Epithelial cell of esophagus (primary cell): ENCODE measurements around the gene BASP1.

ENCODE experiments used
- DNase-seq: peaks from one replicate; pipeline ENCODE4 v3.0.0; 2010; ENCODE audit warnings: low read depth
- H3K4me3 ChIP-seq: 2 replicates; pipeline ENCODE4 v1.5.1; 2011; ENCODE audit warnings: mild to moderate bottlenecking, low read length, control low read depth
- TF ChIP-seq, protein P1 (sequence below): IDR thresholded peaks from 2 replicates; pipeline ENCODE4 v1.5.1; 2011; ENCODE audit warnings: low read depth, mild to moderate bottlenecking, low read length, control low read depth, inconsistent platforms; ENCODE audit not compliant: insufficient read depth; ENCODE audit errors: missing control alignments

BASP1 gene

GRCh38 chr5:17192191-17192590 lies 25.2 kb upstream of the BASP1 start:
- TF ChIP-seq, protein P1, sequence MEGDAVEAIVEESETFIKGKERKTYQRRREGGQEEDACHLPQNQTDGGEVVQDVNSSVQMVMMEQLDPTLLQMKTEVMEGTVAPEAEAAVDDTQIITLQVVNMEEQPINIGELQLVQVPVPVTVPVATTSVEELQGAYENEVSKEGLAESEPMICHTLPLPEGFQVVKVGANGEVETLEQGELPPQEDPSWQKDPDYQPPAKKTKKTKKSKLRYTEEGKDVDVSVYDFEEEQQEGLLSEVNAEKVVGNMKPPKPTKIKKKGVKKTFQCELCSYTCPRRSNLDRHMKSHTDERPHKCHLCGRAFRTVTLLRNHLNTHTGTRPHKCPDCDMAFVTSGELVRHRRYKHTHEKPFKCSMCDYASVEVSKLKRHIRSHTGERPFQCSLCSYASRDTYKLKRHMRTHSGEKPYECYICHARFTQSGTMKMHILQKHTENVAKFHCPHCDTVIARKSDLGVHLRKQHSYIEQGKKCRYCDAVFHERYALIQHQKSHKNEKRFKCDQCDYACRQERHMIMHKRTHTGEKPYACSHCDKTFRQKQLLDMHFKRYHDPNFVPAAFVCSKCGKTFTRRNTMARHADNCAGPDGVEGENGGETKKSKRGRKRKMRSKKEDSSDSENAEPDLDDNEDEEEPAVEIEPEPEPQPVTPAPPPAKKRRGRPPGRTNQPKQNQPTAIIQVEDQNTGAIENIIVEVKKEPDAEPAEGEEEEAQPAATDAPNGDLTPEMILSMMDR = no peak
- DNase-seq = no peak
- no peak overlapping the region for H3K4me3 ChIP-seq

DNA sequence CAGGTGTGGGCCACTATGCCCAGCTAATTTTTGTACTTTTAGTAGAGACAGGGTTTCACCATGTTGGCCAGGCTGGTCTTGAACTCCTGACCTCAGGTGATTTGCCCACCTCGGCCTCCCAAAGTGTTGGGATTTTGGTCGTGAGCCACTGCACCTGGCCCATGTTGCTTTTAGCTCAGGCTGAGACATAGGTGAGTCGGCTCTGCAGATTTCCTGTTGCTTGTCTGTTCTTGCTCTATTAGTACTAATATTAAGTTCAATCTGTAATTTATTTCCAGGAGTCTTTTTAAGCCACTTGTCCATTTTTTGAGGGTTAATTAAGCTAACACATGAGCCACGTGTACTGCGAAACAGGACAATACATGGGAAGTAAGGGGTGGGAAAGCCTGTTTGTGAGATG lies 21.4 kb upstream of the BASP1 start:
- TF ChIP-seq, protein P1 = no peak
- H3K4me3 ChIP-seq = no peak overlapping the region
- DNase-seq = peak; percentile 59

DNA sequence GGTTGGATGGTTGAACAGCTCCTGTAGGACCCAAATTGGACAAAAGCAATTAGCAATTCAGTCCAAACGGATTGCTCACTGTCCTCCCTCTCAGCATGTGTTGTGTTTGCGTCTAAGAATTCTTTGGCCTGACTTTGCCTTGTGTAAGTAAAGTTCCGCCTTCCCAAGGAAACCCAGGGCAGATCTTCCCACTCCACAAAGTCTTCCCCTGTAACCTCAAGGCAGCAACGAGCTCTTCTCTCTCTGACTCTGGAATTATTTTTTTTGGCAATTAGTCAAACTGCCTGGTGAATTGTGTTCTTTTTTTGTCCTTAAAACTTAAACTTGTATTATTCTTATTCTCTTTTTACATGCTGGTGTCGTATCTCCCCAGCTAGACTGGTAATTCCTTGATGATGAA lies 20.7 kb upstream of the BASP1 start:
- no peak for DNase-seq
- H3K4me3 ChIP-seq = no peak overlapping the region
- TF ChIP-seq, protein P1 = no peak

DNA sequence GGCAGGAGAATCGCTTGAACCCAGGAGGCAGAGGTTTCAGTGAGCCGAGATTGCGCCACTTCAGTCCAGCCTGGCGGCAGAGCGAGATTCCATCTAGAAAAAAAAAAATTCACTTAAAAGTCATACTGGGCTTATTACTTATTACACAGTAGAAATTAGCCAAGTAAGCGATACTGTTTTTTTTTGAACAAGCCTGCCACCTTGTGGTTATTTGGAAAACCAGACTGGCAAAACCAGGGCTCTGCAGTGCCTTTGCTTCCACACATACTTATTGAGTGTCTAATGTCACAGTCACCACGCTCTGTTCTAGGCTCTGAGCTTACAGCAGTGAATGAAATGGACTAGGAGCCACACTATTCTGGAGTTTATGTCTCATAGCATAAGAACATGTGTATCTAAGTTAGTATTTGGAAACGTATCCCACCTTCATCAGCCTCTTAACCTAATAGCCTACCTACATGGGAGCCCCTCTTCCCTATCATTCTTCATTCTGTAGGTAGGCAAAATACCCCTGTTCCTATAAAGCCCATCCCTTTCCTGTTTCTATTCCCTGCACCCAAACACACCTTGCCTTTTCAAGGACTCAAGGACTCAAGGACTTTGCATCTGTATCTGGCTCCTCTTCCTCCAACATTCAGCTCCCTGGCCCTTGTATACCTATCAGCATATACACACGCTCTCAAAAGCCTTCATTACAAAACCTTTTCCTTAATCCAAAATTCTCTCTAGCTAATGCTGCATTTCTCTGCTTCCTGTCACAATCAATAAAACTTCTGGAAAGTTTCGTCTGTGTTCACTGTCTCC lies 13.9 kb upstream of the BASP1 start:
- no peak overlapping the region for H3K4me3 ChIP-seq
- TF ChIP-seq, protein P1 = peak; percentile 75
- DNase-seq = peak; percentile 82

GRCh38 chr5:17204133-17204489 lies 13.3 kb upstream of the BASP1 start:
- no peak for DNase-seq
- no peak overlapping the region for H3K4me3 ChIP-seq
- TF ChIP-seq, protein P1 = no peak

GRCh38 chr5:17206021-17206420 lies 11.4 kb upstream of the BASP1 start:
- TF ChIP-seq, protein P1 = no peak
- H3K4me3 ChIP-seq = no peak overlapping the region
- DNase-seq = no peak

DNA sequence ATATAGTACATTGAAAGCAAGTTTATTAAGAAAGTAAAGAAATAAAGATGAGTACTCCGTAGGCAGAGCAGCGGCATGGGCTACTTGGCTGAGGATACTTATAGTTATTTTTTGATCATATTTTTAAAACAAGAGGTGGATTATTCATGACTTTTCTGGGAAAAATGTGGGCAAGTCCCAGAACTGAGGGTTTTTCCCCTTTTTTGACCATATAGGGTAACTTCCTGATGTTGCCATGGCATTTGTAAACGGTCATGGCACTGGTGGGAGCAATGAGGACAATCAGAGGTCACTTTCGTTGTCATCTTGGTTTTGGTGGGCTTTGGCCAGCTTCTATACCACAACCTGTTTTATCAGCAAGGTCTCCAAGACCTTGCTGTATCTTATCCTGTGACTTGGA lies 5.2 kb upstream of the BASP1 start:
- H3K4me3 ChIP-seq = no peak overlapping the region
- DNase-seq = no peak
- TF ChIP-seq, protein P1 = no peak
